Body of pancreas (tissue), 4 donors: ENCODE results near the gene BMPR1B.

Experiments
- CTCF ChIP-seq, 7 experiments: fragments of 450-650 bp in 4 of 7; fragments of 200-600 bp in 3 of 7; sonication (generic) in 3 of 7; IDR thresholded peaks; one replicate each; pipeline ENCODE4 v1.5.1; 2016 to 2019; ENCODE audit warnings: antibody characterized with exemption in 7 of 7
- POLR2A ChIP-seq, 3 donors: fragments of 450-650 bp; IDR thresholded peaks; one replicate each; pipeline ENCODE4 v1.6.1; 2016; ENCODE audit warnings: antibody characterized with exemption in 3 of 3, mild to moderate bottlenecking in 2 of 3

- TF ChIP-seq CTCF (IDR thresholded peaks at IDR 0.05) = no peak
- no peak for TF ChIP-seq POLR2A (IDR thresholded peaks at IDR 0.05)
Measured at GRCh38 chr4:94890579-94890978, 132.8 kb downstream of the BMPR1B start.
